WTC11 (cell line): Measurements from ENCODE around the gene PSMD8. TPM values are rescaled to one million over a fixed set of nuclear protein-coding genes. Genes with fewer than 3 reads are reported as not detected.
A peak's percentile ranks its signal among the peaks of the same experiment; 100 is the strongest.

Experiments used
- ATAC-seq: fragments of 200-7000 bp; cut with Tn5 transposase; 2 replicates; pipeline ENCODE4 v1.10.0; 2021; ENCODE audit warnings: mild to moderate bottlenecking, moderate library complexity
- CTCF ChIA-PET: fragments of 300-600 bp; sonication (Branson Sonifier 250); formaldehyde crosslinking; loops from one replicate; lab custom pipeline; 2021; ENCODE audit warnings: antibody characterized with exemption; lab: Charles Lee
- POLR2A ChIA-PET: fragments of 350-600 bp; sonication (Branson Sonifier 250); formaldehyde crosslinking; loops from one replicate; lab custom pipeline; 2021; ENCODE audit warnings: antibody characterized with exemption; lab: Charles Lee
- DNase-seq: peaks from one replicate; pipeline ENCODE4 v3.0.0; 2021; ENCODE audit warnings: low spot score
- H3K27ac Mint-ChIP-seq: 2 replicates; pipeline ENCODE4 v1.8.0; 2021; ENCODE audit warnings: mixed read lengths
- H3K27me3 Mint-ChIP-seq: 2 replicates; pipeline ENCODE4 v1.8.0; 2021; ENCODE audit warnings: low read depth, mild to moderate bottlenecking, moderate library complexity, mixed read lengths
- H3K36me3 Mint-ChIP-seq: 2 replicates; pipeline ENCODE4 v1.8.0; 2021; ENCODE audit warnings: mixed read lengths
- H3K4me1 Mint-ChIP-seq: 2 replicates; pipeline ENCODE4 v1.8.0; 2022; ENCODE audit warnings: mixed read lengths
- H3K4me3 Mint-ChIP-seq: 2 replicates; pipeline ENCODE4 v1.8.0; 2021; ENCODE audit warnings: mild to moderate bottlenecking, moderate library complexity, mixed read lengths
- H3K9me3 Mint-ChIP-seq: 2 replicates; pipeline ENCODE4 v1.8.0; 2021; ENCODE audit warnings: mixed read lengths
- AR ChIP-seq: fragments of 250-450 bp; sonication (Bioruptor Pico); IDR thresholded peaks from 2 replicates; pipeline ENCODE4 v1.9.0; 2021; ENCODE audit warnings: mild to moderate bottlenecking
- ESRRA ChIP-seq: sonication (generic); formaldehyde crosslinking; IDR thresholded peaks from 2 replicates; pipeline ENCODE4 v1.8.1; 2022; ENCODE audit warnings: mild to moderate bottlenecking, missing genetic modification reagents, borderline replicate concordance
- GABPB1 ChIP-seq: sonication (generic); formaldehyde crosslinking; IDR thresholded peaks from 2 replicates; pipeline ENCODE4 v1.8.1; 2023; ENCODE audit warnings: mild to moderate bottlenecking, missing genetic modification reagents
- MAX ChIP-seq: sonication (generic); formaldehyde crosslinking; IDR thresholded peaks from 2 replicates; pipeline ENCODE4 v1.8.0; 2022; ENCODE audit warnings: mild to moderate bottlenecking, missing genetic modification reagents
- MLX ChIP-seq: sonication (generic); formaldehyde crosslinking; IDR thresholded peaks from 2 replicates; pipeline ENCODE4 v1.8.1; 2023; ENCODE audit warnings: mild to moderate bottlenecking, missing genetic modification reagents, moderate library complexity
- NFATC4 ChIP-seq: fragments of 250-450 bp; sonication (Bioruptor Pico); IDR thresholded peaks from 2 replicates; pipeline ENCODE4 v1.9.0; 2021; ENCODE audit warnings: mild to moderate bottlenecking
- NFYB ChIP-seq: sonication (generic); formaldehyde crosslinking; conservative IDR thresholded peaks from 2 replicates; pipeline ENCODE4 v1.8.0; 2022; ENCODE audit warnings: low read depth, missing genetic modification reagents
- PRDM15 ChIP-seq: sonication (generic); formaldehyde crosslinking; IDR thresholded peaks from 2 replicates; pipeline ENCODE4 v1.8.0; 2022; ENCODE audit warnings: missing genetic modification reagents
- ZBTB43 ChIP-seq: sonication (generic); formaldehyde crosslinking; IDR thresholded peaks from 2 replicates; pipeline ENCODE4 v1.8.1; 2023; ENCODE audit warnings: mild to moderate bottlenecking, missing genetic modification reagents
- ZNF263 ChIP-seq: sonication (generic); formaldehyde crosslinking; IDR thresholded peaks from 2 replicates; pipeline ENCODE4 v1.8.1; 2022; ENCODE audit warnings: low read depth, mild to moderate bottlenecking, moderate library complexity, missing genetic modification reagents
- ZNF671 ChIP-seq: fragments of 250-450 bp; sonication (Bioruptor Pico); IDR thresholded peaks from 2 replicates; pipeline ENCODE4 v1.8.0; 2021; ENCODE audit warnings: mild to moderate bottlenecking
- total RNA-seq: library from RNA; stranded (reverse); gene quantifications from 3 replicates; pipeline ENCODE4 v1.2.3, GENCODE V29; 2021

Gene PSMD8
- total RNA-seq, 1 experiment from 2014 or later = 167 TPM

GRCh38 chr19:38359242-38360021 is 14.9 kb upstream of the PSMD8 start (continued):
- TF ChIP-seq ZBTB43 (no peak), ESRRA (CRISPR knock-in tag) (no peak)

GRCh38 chr19:38360351-38360750 is 14.0 kb upstream of the PSMD8 start:
- no peak for TF ChIP-seq NFYB (CRISPR knock-in tag)
- TF ChIP-seq AR = no peak
- TF ChIP-seq NFATC4 (CRISPR knock-in tag) = no peak
- TF ChIP-seq ZNF671 = no peak
- TF ChIP-seq GABPB1 = no peak
- TF ChIP-seq, all 79 proteins: peak for 0
- Mint-ChIP-seq H3K36me3 (no peaks in the 10 kb centered on the region), H3K27ac (no peak overlapping the region), H3K4me1 (peaks cover 10% of the 10 kb centered on the region), H3K9me3 (no peaks in the 10 kb centered on the region), H3K27me3 (peaks cover 66% of the 10 kb centered on the region), H3K4me3 (peak overlapping the region; percentile 86)
- DNase-seq (no peak), ATAC-seq (no peak)
- CTCF ChIA-PET = interaction anchor here (1.0 to 2.9 kb wide), 4 partner anchors 14 to 217 kb away, joined by 3 to 19 read pairs (median 4); partner anchors contain the start of genes FAM98C and PSMD8
- POLR2A ChIA-PET = interaction anchor here (0.5 to 1.1 kb wide), 2 partner anchors 14 to 74 kb away, joined by 3 to 5 read pairs; partner anchors contain the start of gene PSMD8

GRCh38 chr19:38360839-38361631 is 13.3 kb upstream of the PSMD8 start:
- H3K9me3 Mint-ChIP-seq = no peaks in the 10 kb centered on the region
- DNase-seq = no peak
- H3K4me1 Mint-ChIP-seq = peaks cover 10% of the 10 kb centered on the region
- no peaks in the 10 kb centered on the region for H3K36me3 Mint-ChIP-seq
- no peak for ATAC-seq
- ChIA-PET CTCF (interaction anchor here (0.9 to 2.9 kb wide), 12 partner anchors 10 to 218 kb away, joined by 3 to 19 read pairs (median 4); partner anchors contain the start of genes CATSPERG, FAM98C, GGN and PSMD8), POLR2A (interaction anchor here (1.1 to 2.7 kb wide), 4 partner anchors 13 to 56 kb away, joined by 3 to 16 read pairs (median 5); partner anchors contain the start of genes GGN and PSMD8)
- no peak for TF ChIP-seq MLX (CRISPR knock-in tag)
- peak; percentile 86; the same call in 1 of the 2 replicates for TF ChIP-seq ZNF263 (CRISPR knock-in tag)
- peak; percentile 42 for TF ChIP-seq PRDM15
- peak; percentile 9; the same call in 1 of the 2 replicates for TF ChIP-seq MAX (CRISPR knock-in tag)
- H3K4me3 Mint-ChIP-seq = peak overlapping the region; percentile 86
- peaks cover 68% of the 10 kb centered on the region for H3K27me3 Mint-ChIP-seq
- no peak overlapping the region for H3K27ac Mint-ChIP-seq
